AG09319 (cell line): ENCODE data around the gene ZBTB48.
A peak's percentile ranks its signal among the peaks of the same experiment; 100 is the strongest.

Experiments used
- DNase-seq: peaks from one replicate; pipeline ENCODE4 v3.0.0-alpha.2; 2010; ENCODE audit warnings: low read depth; ENCODE audit errors: extremely low read depth
- TF ChIP-seq, protein P1 (sequence below): IDR thresholded peaks from 2 replicates; pipeline ENCODE4 v1.5.1; 2011; ENCODE audit warnings: low read depth, mild to moderate bottlenecking, inconsistent platforms, low read length, moderate library complexity

The ZBTB48 gene

DNA sequence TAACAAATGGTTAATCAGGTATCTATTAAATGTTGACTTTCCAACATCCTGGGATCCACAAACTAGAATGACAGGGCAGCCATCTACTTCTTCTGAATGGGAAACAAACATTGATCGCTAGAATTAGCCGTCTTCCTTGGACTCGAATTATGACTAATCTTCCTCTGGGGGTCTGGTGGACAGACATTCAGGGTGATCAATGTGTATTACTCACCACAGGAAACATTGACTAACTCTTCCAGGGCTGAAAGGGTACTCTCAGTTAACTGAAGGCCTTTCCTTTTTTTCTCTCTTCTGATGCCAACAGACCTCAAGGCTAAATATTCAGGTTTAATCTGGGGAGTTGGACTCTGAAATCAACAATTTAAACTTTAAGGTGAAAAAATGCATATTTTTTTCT lies 35.0 kb upstream of the ZBTB48 start:
- TF ChIP-seq, protein P1, sequence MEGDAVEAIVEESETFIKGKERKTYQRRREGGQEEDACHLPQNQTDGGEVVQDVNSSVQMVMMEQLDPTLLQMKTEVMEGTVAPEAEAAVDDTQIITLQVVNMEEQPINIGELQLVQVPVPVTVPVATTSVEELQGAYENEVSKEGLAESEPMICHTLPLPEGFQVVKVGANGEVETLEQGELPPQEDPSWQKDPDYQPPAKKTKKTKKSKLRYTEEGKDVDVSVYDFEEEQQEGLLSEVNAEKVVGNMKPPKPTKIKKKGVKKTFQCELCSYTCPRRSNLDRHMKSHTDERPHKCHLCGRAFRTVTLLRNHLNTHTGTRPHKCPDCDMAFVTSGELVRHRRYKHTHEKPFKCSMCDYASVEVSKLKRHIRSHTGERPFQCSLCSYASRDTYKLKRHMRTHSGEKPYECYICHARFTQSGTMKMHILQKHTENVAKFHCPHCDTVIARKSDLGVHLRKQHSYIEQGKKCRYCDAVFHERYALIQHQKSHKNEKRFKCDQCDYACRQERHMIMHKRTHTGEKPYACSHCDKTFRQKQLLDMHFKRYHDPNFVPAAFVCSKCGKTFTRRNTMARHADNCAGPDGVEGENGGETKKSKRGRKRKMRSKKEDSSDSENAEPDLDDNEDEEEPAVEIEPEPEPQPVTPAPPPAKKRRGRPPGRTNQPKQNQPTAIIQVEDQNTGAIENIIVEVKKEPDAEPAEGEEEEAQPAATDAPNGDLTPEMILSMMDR, result no peak
- no peak for DNase-seq

DNA sequence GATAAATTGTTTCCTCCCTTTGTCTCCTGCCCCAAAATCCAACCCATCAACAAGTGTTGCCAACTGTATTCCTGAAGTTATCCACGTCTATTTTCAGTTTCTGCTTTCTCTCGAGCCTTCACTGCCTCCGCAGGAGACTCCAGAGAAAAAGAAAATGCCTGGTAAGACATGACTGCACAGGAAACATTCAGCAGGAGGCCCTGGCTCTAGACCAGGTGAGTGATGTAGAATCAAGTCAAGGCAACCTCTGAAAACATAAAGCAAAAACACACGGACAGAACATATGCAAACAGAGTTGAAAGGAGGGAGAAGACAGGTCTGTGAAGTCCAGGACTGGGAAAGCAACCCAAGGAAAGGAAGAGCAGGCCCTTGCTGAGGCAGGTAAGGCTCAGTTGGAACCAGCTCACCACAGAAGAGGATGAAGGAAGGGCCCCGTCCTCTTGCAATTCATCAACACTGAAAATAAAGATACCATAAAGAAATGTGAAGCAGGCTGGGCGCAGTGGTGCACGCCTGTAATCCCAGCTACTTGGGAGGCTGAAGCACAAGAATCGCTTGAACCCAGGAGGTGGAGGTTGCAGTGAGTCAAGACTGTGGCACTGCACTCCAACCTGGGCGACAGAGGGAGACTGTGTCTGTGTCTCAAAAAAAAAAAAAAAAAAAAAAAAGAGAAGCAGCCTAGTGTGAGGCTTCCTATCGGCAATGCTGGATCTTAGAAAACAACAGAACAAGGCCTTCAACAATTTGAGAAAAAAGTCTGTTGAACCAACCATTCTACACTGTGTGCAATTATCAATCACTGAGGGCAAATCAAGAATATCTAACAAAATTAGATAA lies 34.3 kb upstream of the ZBTB48 start:
- no peak for DNase-seq
- TF ChIP-seq, protein P1, result no peak

DNA sequence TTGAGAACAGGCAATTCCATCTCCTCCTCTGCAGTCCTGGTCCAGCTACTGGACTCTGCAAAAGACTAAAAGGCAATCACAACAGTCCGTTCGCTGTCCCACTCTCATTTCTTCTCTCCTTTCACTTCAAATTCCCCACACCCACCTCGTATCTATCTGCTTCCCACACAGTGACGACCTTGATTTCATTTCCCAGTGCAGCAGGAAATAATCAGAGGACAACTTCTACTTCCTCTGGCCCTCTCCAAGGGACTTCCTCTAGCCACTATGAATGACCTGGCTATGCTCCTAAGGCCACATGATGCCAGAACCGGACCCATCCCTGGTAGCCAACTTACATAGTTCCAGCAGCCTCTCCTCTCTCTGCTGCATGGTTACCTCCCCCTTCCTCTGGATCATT lies 33.5 kb upstream of the ZBTB48 start:
- TF ChIP-seq, protein P1, result no peak
- no peak for DNase-seq

DNA sequence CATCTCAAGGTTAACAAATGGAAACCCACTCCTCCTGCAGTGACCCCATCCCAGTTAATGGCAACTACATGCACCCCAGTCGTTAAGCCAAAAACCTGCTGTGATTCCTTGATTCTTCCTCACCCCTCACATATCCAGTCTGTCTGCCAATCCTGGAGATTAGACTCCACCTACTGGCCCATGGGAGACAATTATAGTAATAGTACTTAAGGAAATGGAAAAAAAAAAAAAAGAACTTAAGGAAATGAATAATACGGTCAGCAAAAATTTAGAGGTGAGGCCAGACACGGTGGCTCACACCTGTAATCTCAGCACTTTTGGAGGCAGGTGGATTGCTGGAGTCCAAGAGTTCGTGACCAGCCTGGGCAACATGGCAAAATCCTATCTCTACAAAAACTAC lies 32.5 kb upstream of the ZBTB48 start:
- no peak for DNase-seq
- TF ChIP-seq, protein P1, result no peak

DNA sequence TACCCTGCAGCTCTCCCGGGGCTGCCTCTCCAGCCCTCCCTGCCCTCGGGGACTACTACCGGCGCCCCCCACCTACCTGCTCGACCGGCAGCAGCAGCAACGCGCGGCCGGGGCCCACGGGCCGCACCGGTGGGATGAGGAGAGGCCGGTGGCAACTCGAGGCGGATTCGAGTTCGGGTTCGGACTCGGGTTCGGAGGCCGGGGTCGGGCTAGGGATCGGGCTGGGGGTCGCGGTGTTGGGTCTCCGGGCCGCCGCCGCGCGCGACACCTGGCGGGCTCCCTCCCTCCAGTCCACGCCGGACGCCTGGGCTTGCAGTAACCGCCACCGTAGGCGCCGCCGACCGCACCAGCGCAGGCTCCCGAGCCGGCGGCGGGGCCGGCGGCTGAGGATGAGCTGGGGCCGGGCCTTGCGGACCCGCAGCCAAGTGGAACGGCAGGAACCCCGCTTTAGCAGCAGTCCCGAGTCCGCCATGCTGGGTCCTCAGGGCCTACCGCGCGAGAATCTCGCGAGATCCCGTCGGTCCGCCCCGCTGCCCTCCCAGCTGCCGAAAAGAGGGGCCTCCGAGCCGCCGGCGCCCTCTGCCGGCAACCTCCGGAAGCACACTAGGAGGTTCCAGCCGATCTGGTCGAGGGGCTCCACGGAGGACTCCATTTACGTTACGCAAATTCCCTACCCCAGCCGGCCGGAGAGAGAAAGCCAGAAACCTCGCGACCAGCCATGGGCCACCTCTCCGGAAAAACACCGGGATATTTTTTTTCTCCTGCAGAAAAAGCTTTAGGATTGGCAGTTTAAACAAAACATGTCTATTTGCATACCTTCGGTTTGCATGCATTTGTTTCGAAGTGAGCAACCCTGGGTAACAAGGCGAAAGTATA lies 25.5 kb upstream of the ZBTB48 start, which contains the start of gene NOL9:
NOL9 (minus strand) TSS at position 483 of the 876 bp plus-strand sequence; CDS start at position 472, 11 bp downstream.
- peak; percentile 76 for DNase-seq
- TF ChIP-seq, protein P1, result peak; percentile 97

DNA sequence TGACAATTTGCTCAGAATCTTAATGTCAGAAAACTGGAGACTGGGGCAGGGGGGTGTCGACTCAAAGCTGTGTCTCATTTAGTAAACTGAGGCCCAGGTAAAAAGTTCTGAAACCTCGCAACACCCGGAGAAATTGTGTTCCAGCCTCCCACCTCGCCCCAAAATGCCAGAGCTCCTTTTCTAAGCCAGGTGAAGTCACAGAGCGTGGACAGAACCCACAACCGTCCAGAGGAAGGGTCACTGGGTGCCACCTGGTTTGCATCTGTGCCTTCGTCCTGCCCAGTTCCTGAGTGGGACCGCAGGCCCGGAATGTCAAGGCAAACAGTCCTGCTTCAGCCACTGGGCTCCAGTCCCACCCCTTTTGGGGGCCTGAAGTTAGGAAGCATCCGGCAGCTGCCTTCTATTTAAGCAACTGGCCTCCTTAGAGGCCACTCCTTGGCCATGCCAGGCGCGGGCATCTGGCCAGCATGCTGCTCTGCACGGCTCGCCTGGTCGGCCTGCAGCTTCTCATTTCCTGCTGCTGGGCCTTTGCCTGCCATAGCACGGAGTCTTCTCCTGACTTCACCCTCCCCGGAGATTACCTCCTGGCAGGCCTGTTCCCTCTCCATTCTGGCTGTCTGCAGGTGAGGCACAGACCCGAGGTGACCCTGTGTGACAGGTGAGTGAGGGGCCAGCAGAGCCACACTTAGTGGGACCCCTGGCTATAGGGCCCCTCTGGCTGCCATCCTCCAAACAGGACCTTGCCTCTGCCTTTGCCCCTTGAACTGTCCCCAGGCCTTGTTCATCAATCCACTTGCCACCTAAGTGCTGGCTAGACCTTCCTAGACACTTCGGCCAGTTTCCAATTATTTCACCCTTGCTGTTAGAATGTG lies 24.7 kb upstream of the ZBTB48 start, which contains the start of gene TAS1R1:
TAS1R1 (plus strand) TSS at position 401 of the 872 bp plus-strand sequence; CDS start at position 468, 67 bp downstream.
- DNase-seq, result peak; percentile 27
- TF ChIP-seq, protein P1, result no peak
